Measurements from ENCODE around the gene EBLN1. TPM values are rescaled to one million over a fixed set of nuclear protein-coding genes. Genes with fewer than 3 reads are reported as not detected.

EBLN1 gene
- polyA plus RNA-seq, 2 of the 4 experiments (the other 2 are of a cell fraction): not detected

DNA sequence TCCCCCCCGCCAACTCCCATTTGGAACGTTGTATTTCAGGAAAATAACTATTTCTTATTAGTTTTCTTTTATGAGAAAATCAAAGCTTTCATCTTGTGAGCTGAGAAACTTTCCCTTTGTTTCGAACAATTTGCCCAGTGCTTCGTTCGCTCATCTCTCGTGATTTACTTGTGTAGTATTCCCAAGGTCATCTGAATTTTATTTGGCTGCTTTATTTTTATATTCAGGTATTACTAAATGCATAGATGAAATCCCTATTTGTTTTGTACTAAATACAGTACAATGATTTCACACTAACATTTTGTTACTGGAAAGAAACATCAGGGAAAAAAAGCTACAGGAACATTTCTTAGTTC lies 12.0 kb upstream of the EBLN1 start:
- ATAC-seq (no peak), FAIRE-seq (no peak), DNase-seq (ENCODE audit: low read depth in 1 of 2, low spot score in 1 of 2) (no peak)
- H3K9me3 ChIP-seq: no peaks in the 10 kb centered on the region
- 1% methylated on average over 6 of the region's 6 CpGs for WGBS (ENCODE audit: missing lambda C conversion rate)
- H3K4me1 ChIP-seq: peaks cover 7% of the 10 kb centered on the region; the same call in 2 of the 3 replicates
- peak overlapping the region; percentile 46 to 88 for H3K27ac ChIP-seq
- POLR2A ChIA-PET: interaction anchor here (1.0 to 3.7 kb wide), 9 partner anchors 16 to 733 kb away, joined by 3 to 62 read pairs (median 7); partner anchors contain the start of genes COMMD3, DNAJC1 and MLLT10
- peak overlapping the region; percentile 64 for H3K4me3 ChIP-seq
- TF ChIP-seq GATA3 (IDR thresholded peaks at IDR 0.05; ENCODE audit: borderline replicate concordance) (no peak), NR3C1 (IDR thresholded peaks at IDR 0.05) (no peak), EP300 (IDR thresholded peaks at IDR 0.05) (no peak), JUN (IDR thresholded peaks at IDR 0.05) (no peak), KDM1A (IDR thresholded peaks at IDR 0.05; ENCODE audit: low read depth) (no peak), RARB (CRISPR knock-in tag; IDR thresholded peaks at IDR 0.05) (no peak), ZC3H11A (IDR thresholded peaks at IDR 0.05) (no peak), FOXS1 (CRISPR knock-in tag; IDR thresholded peaks at IDR 0.05) (no peak), CEBPB (IDR thresholded peaks at IDR 0.05) (no peak), SMC3 (IDR thresholded peaks at IDR 0.05) (no peak), RCOR1 (IDR thresholded peaks at IDR 0.05; ENCODE audit: low read depth, low read length) (no peak), CHD2 (IDR thresholded peaks at IDR 0.05; ENCODE audit: low read length, partially characterized antibody) (no peak), EHF (CRISPR knock-in tag; IDR thresholded peaks at IDR 0.05) (no peak), RNF2 (IDR thresholded peaks at IDR 0.05; ENCODE audit: borderline replicate concordance, low read depth) (no peak), MAFK (IDR thresholded peaks at IDR 0.05; ENCODE audit: partially characterized antibody) (no peak), EHMT2 (IDR thresholded peaks at IDR 0.05; ENCODE audit: low read depth) (no peak)
- TF ChIP-seq, protein P1, sequence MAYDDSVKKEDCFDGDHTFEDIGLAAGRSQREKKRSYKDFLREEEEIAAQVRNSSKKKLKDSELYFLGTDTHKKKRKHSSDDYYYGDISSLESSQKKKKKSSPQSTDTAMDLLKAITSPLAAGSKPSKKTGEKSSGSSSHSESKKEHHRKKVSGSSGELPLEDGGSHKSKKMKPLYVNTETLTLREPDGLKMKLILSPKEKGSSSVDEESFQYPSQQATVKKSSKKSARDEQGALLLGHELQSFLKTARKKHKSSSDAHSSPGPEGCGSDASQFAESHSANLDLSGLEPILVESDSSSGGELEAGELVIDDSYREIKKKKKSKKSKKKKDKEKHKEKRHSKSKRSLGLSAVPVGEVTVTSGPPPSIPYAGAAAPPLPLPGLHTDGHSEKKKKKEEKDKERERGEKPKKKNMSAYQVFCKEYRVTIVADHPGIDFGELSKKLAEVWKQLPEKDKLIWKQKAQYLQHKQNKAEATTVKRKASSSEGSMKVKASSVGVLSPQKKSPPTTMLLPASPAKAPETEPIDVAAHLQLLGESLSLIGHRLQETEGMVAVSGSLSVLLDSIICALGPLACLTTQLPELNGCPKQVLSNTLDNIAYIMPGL (CRISPR knock-in tag; IDR thresholded peaks at IDR 0.05; ENCODE audit: borderline replicate concordance): no peak
- TF ChIP-seq, protein P2, sequence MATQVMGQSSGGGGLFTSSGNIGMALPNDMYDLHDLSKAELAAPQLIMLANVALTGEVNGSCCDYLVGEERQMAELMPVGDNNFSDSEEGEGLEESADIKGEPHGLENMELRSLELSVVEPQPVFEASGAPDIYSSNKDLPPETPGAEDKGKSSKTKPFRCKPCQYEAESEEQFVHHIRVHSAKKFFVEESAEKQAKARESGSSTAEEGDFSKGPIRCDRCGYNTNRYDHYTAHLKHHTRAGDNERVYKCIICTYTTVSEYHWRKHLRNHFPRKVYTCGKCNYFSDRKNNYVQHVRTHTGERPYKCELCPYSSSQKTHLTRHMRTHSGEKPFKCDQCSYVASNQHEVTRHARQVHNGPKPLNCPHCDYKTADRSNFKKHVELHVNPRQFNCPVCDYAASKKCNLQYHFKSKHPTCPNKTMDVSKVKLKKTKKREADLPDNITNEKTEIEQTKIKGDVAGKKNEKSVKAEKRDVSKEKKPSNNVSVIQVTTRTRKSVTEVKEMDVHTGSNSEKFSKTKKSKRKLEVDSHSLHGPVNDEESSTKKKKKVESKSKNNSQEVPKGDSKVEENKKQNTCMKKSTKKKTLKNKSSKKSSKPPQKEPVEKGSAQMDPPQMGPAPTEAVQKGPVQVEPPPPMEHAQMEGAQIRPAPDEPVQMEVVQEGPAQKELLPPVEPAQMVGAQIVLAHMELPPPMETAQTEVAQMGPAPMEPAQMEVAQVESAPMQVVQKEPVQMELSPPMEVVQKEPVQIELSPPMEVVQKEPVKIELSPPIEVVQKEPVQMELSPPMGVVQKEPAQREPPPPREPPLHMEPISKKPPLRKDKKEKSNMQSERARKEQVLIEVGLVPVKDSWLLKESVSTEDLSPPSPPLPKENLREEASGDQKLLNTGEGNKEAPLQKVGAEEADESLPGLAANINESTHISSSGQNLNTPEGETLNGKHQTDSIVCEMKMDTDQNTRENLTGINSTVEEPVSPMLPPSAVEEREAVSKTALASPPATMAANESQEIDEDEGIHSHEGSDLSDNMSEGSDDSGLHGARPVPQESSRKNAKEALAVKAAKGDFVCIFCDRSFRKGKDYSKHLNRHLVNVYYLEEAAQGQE (IDR thresholded peaks at IDR 0.05): no peak
- TF ChIP-seq, protein P3, sequence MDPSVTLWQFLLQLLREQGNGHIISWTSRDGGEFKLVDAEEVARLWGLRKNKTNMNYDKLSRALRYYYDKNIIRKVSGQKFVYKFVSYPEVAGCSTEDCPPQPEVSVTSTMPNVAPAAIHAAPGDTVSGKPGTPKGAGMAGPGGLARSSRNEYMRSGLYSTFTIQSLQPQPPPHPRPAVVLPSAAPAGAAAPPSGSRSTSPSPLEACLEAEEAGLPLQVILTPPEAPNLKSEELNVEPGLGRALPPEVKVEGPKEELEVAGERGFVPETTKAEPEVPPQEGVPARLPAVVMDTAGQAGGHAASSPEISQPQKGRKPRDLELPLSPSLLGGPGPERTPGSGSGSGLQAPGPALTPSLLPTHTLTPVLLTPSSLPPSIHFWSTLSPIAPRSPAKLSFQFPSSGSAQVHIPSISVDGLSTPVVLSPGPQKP (IDR thresholded peaks at IDR 0.05; ENCODE audit: low read depth, low read length): no peak
- TF ChIP-seq, protein P4, sequence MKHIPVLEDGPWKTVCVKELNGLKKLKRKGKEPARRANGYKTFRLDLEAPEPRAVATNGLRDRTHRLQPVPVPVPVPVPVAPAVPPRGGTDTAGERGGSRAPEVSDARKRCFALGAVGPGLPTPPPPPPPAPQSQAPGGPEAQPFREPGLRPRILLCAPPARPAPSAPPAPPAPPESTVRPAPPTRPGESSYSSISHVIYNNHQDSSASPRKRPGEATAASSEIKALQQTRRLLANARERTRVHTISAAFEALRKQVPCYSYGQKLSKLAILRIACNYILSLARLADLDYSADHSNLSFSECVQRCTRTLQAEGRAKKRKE (CRISPR knock-in tag; IDR thresholded peaks at IDR 0.05; ENCODE audit: low read depth): no peak
- peak overlapping the region; percentile 81 for H3K4me2 ChIP-seq
- CTCF ChIA-PET: interaction anchor here (1.6 to 2.4 kb wide), 3 partner anchors 10 to 759 kb away, joined by 5 to 10 read pairs (median 9); no protein-coding TSS in a partner anchor

All from A549 (cell line).